H1 (cell line): ENCODE measurements around the gene ZNFX1. TPM values are rescaled to one million over a fixed set of nuclear protein-coding genes. Genes with fewer than 3 reads are reported as not detected.

Experiments used
- CTCF ChIA-PET: fragments of 300-600 bp; sonication (Branson Sonifier 250); formaldehyde crosslinking; loops from one replicate; lab custom pipeline; 2021; ENCODE audit not compliant: partially characterized antibody; lab: Charles Lee
- POLR2A ChIA-PET: fragments of 300-600 bp; sonication (Branson Sonifier 250); formaldehyde crosslinking; loops from one replicate; lab custom pipeline; 2021; ENCODE audit warnings: inconsistent platforms; ENCODE audit not compliant: partially characterized antibody; lab: Charles Lee
- DNase-seq, 2 experiments: peaks; one replicate each; pipeline versions ENCODE4 v3.0.0 to v3.0.0-alpha.2; 2010 to 2022; ENCODE audit warnings: low spot score in 2 of 2, low read depth in 1 of 2, mixed read lengths in 1 of 2
- FAIRE-seq: peaks from 2 replicates; lab custom pipeline; 2011; peaks lifted over from hg19 to GRCh38; lab: Jason Lieb, UNC
- H2AFZ ChIP-seq: 2 replicates; pipeline ENCODE4 v1.8.1; 2012; ENCODE audit warnings: low read length, inconsistent platforms
- H2AK5ac ChIP-seq: 2 replicates; pipeline ENCODE4 v1.6.1; 2013; ENCODE audit warnings: low read depth, low read length
- H2BK120ac ChIP-seq: replicated peaks from 2 replicates; pipeline ENCODE3; 2013; ENCODE audit warnings: low read depth, low read length, inconsistent platforms
- H2BK12ac ChIP-seq: 2 replicates; pipeline ENCODE4 v1.6.1; 2013; ENCODE audit warnings: low read depth, low read length
- H2BK15ac ChIP-seq: 2 replicates; pipeline ENCODE4 v1.6.1; 2013; ENCODE audit warnings: low read length
- H2BK20ac ChIP-seq: 2 replicates; pipeline ENCODE4 v1.6.1; 2013; ENCODE audit warnings: low read length
- H2BK5ac ChIP-seq: 2 replicates; pipeline ENCODE4 v1.6.1; 2013; ENCODE audit warnings: low read depth, low read length
- H3K14ac ChIP-seq: 2 replicates; pipeline ENCODE4 v1.6.1; 2013; ENCODE audit warnings: inconsistent platforms; ENCODE audit not compliant: insufficient read length
- H3K18ac ChIP-seq: 2 replicates; pipeline ENCODE4 v1.6.1; 2013; ENCODE audit warnings: low read length; ENCODE audit errors: extremely low read depth
- H3K23ac ChIP-seq: 2 replicates; pipeline ENCODE4 v1.6.1; 2013; ENCODE audit warnings: inconsistent platforms; ENCODE audit not compliant: insufficient read length
- H3K23me2 ChIP-seq: 2 replicates; pipeline ENCODE4 v1.6.1; 2013; ENCODE audit warnings: low read depth, low read length
- H3K27ac ChIP-seq: 2 replicates; pipeline ENCODE4 v1.6.1; 2011; ENCODE audit warnings: low read depth, low read length, inconsistent platforms
- H3K27me3 ChIP-seq, 4 experiments: replicated peaks in 1 of 4; 1 replicate in 1 of 4; 2 replicates in 3 of 4; pipeline versions ENCODE4 v1.6.1 to v1.8.1; 2011 to 2013; ENCODE audit warnings: low read length in 3 of 4, mild to moderate bottlenecking in 3 of 4, inconsistent platforms in 2 of 4, mixed read lengths in 2 of 4, moderate library complexity in 1 of 4; ENCODE audit not compliant: control insufficient read depth in 3 of 4, insufficient read depth in 3 of 4; ENCODE audit errors: extremely low read depth in 1 of 4
- H3K36me3 ChIP-seq, 4 experiments: 2 replicates each; pipeline versions ENCODE4 v1.6.1 to v1.8.1; 2011 to 2013; ENCODE audit warnings: mild to moderate bottlenecking in 4 of 4, low read length in 3 of 4, moderate library complexity in 2 of 4, control low read depth in 1 of 4, inconsistent platforms in 1 of 4; ENCODE audit not compliant: insufficient read depth in 4 of 4, control insufficient read depth in 2 of 4
- H3K4ac ChIP-seq: replicated peaks from 2 replicates; pipeline ENCODE3; 2013; ENCODE audit warnings: low read length, low read depth, mixed read lengths, inconsistent platforms; ENCODE audit not compliant: insufficient read length
- H3K4me1 ChIP-seq, 4 experiments: replicated peaks in 1 of 4; 1 replicate in 1 of 4; 2 replicates in 3 of 4; pipeline versions ENCODE4 v1.6.1 to v1.8.1; 2011 to 2013; ENCODE audit warnings: low read length in 3 of 4, inconsistent platforms in 2 of 4, mixed read lengths in 1 of 4; ENCODE audit not compliant: insufficient read depth in 4 of 4, control insufficient read depth in 3 of 4
- H3K4me2 ChIP-seq, 2 experiments: 2 replicates each; pipeline versions ENCODE4 v1.6.1 to v1.8.1; 2011 to 2013; ENCODE audit warnings: low read depth in 2 of 2, low read length in 2 of 2, control low read depth in 1 of 2, inconsistent platforms in 1 of 2, mild to moderate bottlenecking in 1 of 2; ENCODE audit not compliant: insufficient read depth in 1 of 2
- H3K4me3 ChIP-seq, 4 experiments: fragments of 200-600, 300-600 bp in 1 of 4; sonication (generic), shearing (Covaris generic), sonication (Bioruptor Twin) in 1 of 4; 2 replicates each; pipeline versions ENCODE4 v1.5.1 to v1.8.1; 2011 to 2016; ENCODE audit warnings: low read length in 4 of 4, low read depth in 3 of 4, control low read depth in 2 of 4, inconsistent platforms in 2 of 4, mild to moderate bottlenecking in 2 of 4, mixed read lengths in 1 of 4, moderate library complexity in 1 of 4; ENCODE audit not compliant: insufficient read depth in 2 of 4; ENCODE audit errors: extremely low read depth in 1 of 4
- H3K56ac ChIP-seq: replicated peaks from 2 replicates; pipeline ENCODE3; 2013; ENCODE audit warnings: low read depth, mild to moderate bottlenecking, mixed read lengths, low read length, inconsistent platforms; ENCODE audit not compliant: insufficient read length
- H3K79me1 ChIP-seq: 2 replicates; pipeline ENCODE4 v1.6.1; 2013; ENCODE audit warnings: low read depth, low read length, control low read depth
- H3K79me2 ChIP-seq, 2 experiments: 2 replicates each; pipeline versions ENCODE4 v1.6.1 to v1.8.1; 2012 to 2013; ENCODE audit warnings: low read length in 2 of 2, mild to moderate bottlenecking in 2 of 2, inconsistent platforms in 1 of 2; ENCODE audit not compliant: insufficient read depth in 2 of 2, control insufficient read depth in 1 of 2
- H3K9ac ChIP-seq, 4 experiments: replicated peaks in 1 of 4; 1 replicate in 1 of 4; 2 replicates in 3 of 4; pipeline versions ENCODE4 v1.6.1 to v1.8.1; 2011 to 2013; ENCODE audit warnings: low read depth in 3 of 4, low read length in 3 of 4, control low read depth in 2 of 4, mild to moderate bottlenecking in 2 of 4, moderate library complexity in 2 of 4, inconsistent platforms in 1 of 4; ENCODE audit errors: extremely low read depth in 1 of 4
- H3K9me3 ChIP-seq, 2 experiments: 2 replicates each; pipeline versions ENCODE4 v1.6.1 to v1.8.1; 2012 to 2013; ENCODE audit warnings: mild to moderate bottlenecking in 2 of 2, moderate library complexity in 2 of 2, control low read depth in 1 of 2, inconsistent platforms in 1 of 2, low read depth in 1 of 2, low read length in 1 of 2, mixed read lengths in 1 of 2; ENCODE audit not compliant: insufficient read depth in 2 of 2
- H4K20me1 ChIP-seq, 2 experiments: replicated peaks in 1 of 2; 2 replicates each; pipeline versions ENCODE3 to v1.8.1; 2011 to 2013; ENCODE audit warnings: inconsistent platforms in 2 of 2, low read length in 2 of 2, mild to moderate bottlenecking in 1 of 2; ENCODE audit not compliant: insufficient read depth in 2 of 2, control insufficient read depth in 1 of 2
- H4K5ac ChIP-seq: 2 replicates; pipeline ENCODE4 v1.6.1; 2013; ENCODE audit warnings: low read length, low read depth, mixed read lengths, inconsistent platforms; ENCODE audit not compliant: insufficient read length
- H4K8ac ChIP-seq: 2 replicates; pipeline ENCODE4 v1.8.0; 2013; ENCODE audit warnings: mild to moderate bottlenecking, moderate library complexity, low read length, inconsistent platforms; ENCODE audit not compliant: insufficient read depth; ENCODE audit errors: extremely low read depth
- H4K91ac ChIP-seq: replicated peaks from 2 replicates; pipeline ENCODE3; 2013; ENCODE audit warnings: low read length, mixed read lengths, inconsistent platforms; ENCODE audit not compliant: insufficient read length
- FOSL1 ChIP-seq: IDR thresholded peaks from 2 replicates; pipeline ENCODE4 v1.6.1; 2011; ENCODE audit warnings: mild to moderate bottlenecking, low read depth, low read length, moderate library complexity; ENCODE audit not compliant: insufficient read depth
- MAFK ChIP-seq: IDR thresholded peaks from 2 replicates; pipeline ENCODE4 v1.6.1; 2012; ENCODE audit warnings: low read depth, mild to moderate bottlenecking, improper control_type of control experiment, low read length
- NRF1 ChIP-seq: IDR thresholded peaks from 2 replicates; pipeline ENCODE4 v1.6.1; 2011; ENCODE audit warnings: mild to moderate bottlenecking, low read depth, low read length, improper control_type of control experiment
- RAD21 ChIP-seq, 2 experiments: IDR thresholded peaks in 1 of 2; conservative IDR thresholded peaks in 1 of 2; 2 replicates each; pipeline ENCODE4 v1.6.1; 2011; ENCODE audit warnings: low read depth in 2 of 2, low read length in 2 of 2, improper control_type of control experiment in 1 of 2, inconsistent platforms in 1 of 2, mild to moderate bottlenecking in 1 of 2, moderate library complexity in 1 of 2
- TCF12 ChIP-seq: IDR thresholded peaks from 2 replicates; pipeline ENCODE4 v1.6.1; 2011; ENCODE audit warnings: low read depth, mild to moderate bottlenecking, low read length
- WGBS, 2 experiments: shearing (Covaris generic) in 1 of 2; methylation state at CpG; one replicate each; pipeline versions ENCODE4 v1.1.6 to v1.1.7; 2013 to 2015; ENCODE audit warnings: low lambda C conversion rate in 2 of 2, mixed read lengths in 2 of 2, inconsistent platforms in 1 of 2, low coverage in 1 of 2, missing lambda C conversion rate in 1 of 2; ENCODE audit not compliant: insufficient replicate concordance in 2 of 2, insufficient coverage in 1 of 2, insufficient read length in 1 of 2; ENCODE audit errors: extremely low coverage in 1 of 2, missing lambda C conversion rate in 1 of 2; 5-methylcytosine and 5-hydroxymethylcytosine counted together
- polyA plus RNA-seq, 7 experiments: library from polyadenylated mRNA; depleted of rRNA in 3 of 7; stranded (reverse) in 5 of 7; unstranded in 2 of 7; fragments of >200 nt in 5 of 7; fragments of 200-250 nt in 2 of 7; gene quantifications; 1 replicate in 5 of 7; 2 replicates in 1 of 7; 4 replicates in 1 of 7; pipeline versions ENCODE4 v1.2.1 to v1.2.3, GENCODE V29; 2011 to 2013; ENCODE audit warnings: missing spikeins in 2 of 7, mixed read lengths in 2 of 7
- total RNA-seq: library from RNA; stranded (reverse); fragmentation: NEBNext Ultra II Directional; extraction: Animal tissue kit (Norgen Biotek cat#: 25700); gene quantifications from 2 replicates; pipeline ENCODE4 v1.2.1, GENCODE V29; 2021

The ZNFX1 gene
- total and polyA plus RNA-seq, 2 of the 8 experiments (the other 6 are each of a cell fraction or from before 2014, with no cell fraction given), result 3.1 to 11.3 TPM

- Histone ChIP-seq H3K4ac (no peak overlapping the region), H3K79me1 (no peaks in the 10 kb centered on the region; the same call in 1 of the 2 replicates), H3K4me3 (no peak overlapping the region), H4K5ac (no peak overlapping the region), H3K4me2 (no peak overlapping the region), H3K4me1 (no peaks in the 10 kb centered on the region), H3K14ac (no peak overlapping the region), H3K27ac (no peak overlapping the region), H3K23ac (no peak overlapping the region), H3K9ac (no peak overlapping the region), H2BK15ac (no peak overlapping the region), H3K18ac (no peak overlapping the region), H3K9me3 (no peaks in the 10 kb centered on the region), H4K91ac (no peak overlapping the region), H4K8ac (no peak overlapping the region), H2BK12ac (no peak overlapping the region), H2BK5ac (no peak overlapping the region), H3K56ac (no peak overlapping the region), H2AK5ac (no peak overlapping the region), H3K23me2 (no peaks in the 10 kb centered on the region), H4K20me1 (peaks cover 0 to 4% of the 10 kb centered on the region in 2 experiments), H2BK20ac (no peak overlapping the region), H3K79me2 (no peaks in the 10 kb centered on the region), H2BK120ac (no peak overlapping the region), H2AFZ (no peak overlapping the region), H3K27me3 (no peaks in the 10 kb centered on the region), H3K36me3 (peaks cover 48 to 82% (median 65%) of the 10 kb centered on the region in 4 experiments)
- DNase-seq, result no peak
- ChIA-PET CTCF (interaction anchor here (0.8 to 1.4 kb wide), 4 partner anchors 12 to 164 kb away, joined by 3 to 4 read pairs (median 3); no protein-coding TSS in a partner anchor), POLR2A (interaction anchor here (1.6 to 6.7 kb wide), 5 partner anchors 11 to 53 kb away, joined by 4 to 51 read pairs (median 8); partner anchors contain the start of gene DDX27)
- 94% methylated on average over 6 of the region's 6 CpGs; no CpG with 5 or more reads in 1 of the 2 experiments for WGBS, 2 experiments
- no peak for FAIRE-seq
- TF ChIP-seq FOSL1, result no peak
- TF ChIP-seq TCF12, result no peak
- TF ChIP-seq MAFK, result no peak
- no peak for TF ChIP-seq NRF1
- no peak for TF ChIP-seq RAD21 (IDR thresholded peaks at IDR 0.05 in 1 of 2, conservative IDR thresholded peaks at IDR 0.05 in 1 of 2; ENCODE audit: low read depth in 2 of 2, low read length in 2 of 2)
These were observed 43.0 kb downstream of the ZNFX1 start for GRCh38 chr20:49234831-49235230.
